ENCODE data around the gene DCUN1D1.
"Not testable (repeated sequence)": the region's sequence is repeated elsewhere in the genome, so short reads cannot be mapped to it uniquely, and the experiment has no call there.

Gene DCUN1D1

GRCh38 chr3:183006396-183007002 lies 26.2 kb upstream of the DCUN1D1 start:
- H3K4me2 ChIP-seq, result no peak overlapping the region
- TF ChIP-seq Cebpa-rat (IDR thresholded peaks at IDR 0.05), result no peak
- H3K27me3 ChIP-seq, result no peaks in the 10 kb centered on the region

GRCh38 chr3:182999767-183000166 lies 19.4 kb upstream of the DCUN1D1 start:
- no peak overlapping the region for H3K9ac ChIP-seq
- H3K4me3 ChIP-seq, result no peak overlapping the region
- TF ChIP-seq Cebpa-rat (IDR thresholded peaks at IDR 0.05), result no peak
- no peaks in the 10 kb centered on the region for H3K4me1 ChIP-seq
- H3K36me3 ChIP-seq, result no peaks in the 10 kb centered on the region
- H4K20me1 ChIP-seq, result no peaks in the 10 kb centered on the region
- H3K4me2 ChIP-seq, result no peak overlapping the region
- peaks cover 9% of the 10 kb centered on the region for H3K9me3 ChIP-seq
- H3K27ac ChIP-seq, result no peak overlapping the region
- H3K27me3 ChIP-seq, result no peaks in the 10 kb centered on the region

More at GRCh38 chr3:183006396-183007002, 26.2 kb upstream of the DCUN1D1 start:
- H3K36me3 ChIP-seq, result no peaks in the 10 kb centered on the region
- H3K9me3 ChIP-seq, result no peaks in the 10 kb centered on the region
- H3K4me1 ChIP-seq, result no peaks in the 10 kb centered on the region
- no peak overlapping the region for H3K4me3 ChIP-seq
- H3K27ac ChIP-seq, result no peak overlapping the region
- H3K9ac ChIP-seq, result no peak overlapping the region
- no peaks in the 10 kb centered on the region for H4K20me1 ChIP-seq

DNA sequence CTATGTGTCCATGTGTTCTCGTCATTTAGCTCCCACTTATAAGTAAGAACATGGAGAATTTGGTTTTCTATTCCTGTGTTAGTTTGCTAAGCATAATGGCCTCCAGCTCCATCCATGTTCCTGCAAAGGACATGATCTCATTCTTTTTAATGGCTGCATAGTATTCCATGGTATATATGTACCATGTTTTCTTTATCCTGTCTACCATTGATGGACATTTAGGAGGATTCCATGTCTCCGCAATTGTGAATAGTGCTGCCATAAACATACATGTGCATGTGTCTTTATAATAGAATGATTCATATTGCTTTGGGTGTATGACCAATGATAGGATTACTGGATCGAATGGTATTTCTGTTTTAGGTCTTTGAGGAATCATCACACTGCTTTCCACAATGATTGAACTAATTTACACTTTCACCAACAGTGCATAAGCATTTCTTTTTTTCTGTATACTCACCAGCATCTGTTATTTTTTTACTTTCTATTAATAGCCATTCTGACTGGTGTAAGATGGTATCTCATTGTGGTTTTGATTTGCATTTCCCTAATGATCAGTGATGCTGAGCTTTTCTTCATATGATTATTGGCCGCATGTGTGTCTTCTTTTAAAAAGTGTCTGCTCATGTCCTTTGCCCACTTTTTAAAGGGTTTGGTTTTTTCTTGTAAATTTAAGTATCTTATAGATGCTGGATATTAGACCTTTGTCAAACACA lies 13.3 kb upstream of the DCUN1D1 start:
- H3K9ac ChIP-seq, H3K4me3 ChIP-seq, H4K20me1 ChIP-seq, H3K27ac ChIP-seq, H3K4me1 ChIP-seq, H3K27me3 ChIP-seq, H3K36me3 ChIP-seq: not testable (repeated sequence)
- Histone ChIP-seq H3K4me2 (peak overlapping the region; percentile 25), H3K9me3 (peaks cover 20% of the 10 kb centered on the region)

- Histone ChIP-seq H4K20me1 (no peaks in the 10 kb centered on the region), H3K9me3 (peaks cover 9% of the 10 kb centered on the region), H3K9ac (no peak overlapping the region), H3K36me3 (no peaks in the 10 kb centered on the region), H3K4me2 (no peak overlapping the region), H3K27me3 (no peaks in the 10 kb centered on the region), H3K4me3 (no peak overlapping the region), H3K4me1 (peaks cover 8% of the 10 kb centered on the region), H3K27ac (no peak overlapping the region)
- TF ChIP-seq Cebpa-rat (IDR thresholded peaks at IDR 0.05), result no peak
These were observed 9.2 kb upstream of the DCUN1D1 start for GRCh38 chr3:182989566-182989965.

GRCh38 chr3:182986021-182986420 lies 5.7 kb upstream of the DCUN1D1 start:
- H3K9me3 ChIP-seq, result no peaks in the 10 kb centered on the region
- peaks cover 7% of the 10 kb centered on the region for H3K4me1 ChIP-seq
- no peak overlapping the region for H3K9ac ChIP-seq
- no peak overlapping the region for H3K4me2 ChIP-seq
- no peak overlapping the region for H3K27ac ChIP-seq
- no peak overlapping the region for H3K4me3 ChIP-seq
- H3K27me3 ChIP-seq, result no peaks in the 10 kb centered on the region
- no peaks in the 10 kb centered on the region for H4K20me1 ChIP-seq
- no peak for TF ChIP-seq Cebpa-rat (IDR thresholded peaks at IDR 0.05)
- no peaks in the 10 kb centered on the region for H3K36me3 ChIP-seq

DNA sequence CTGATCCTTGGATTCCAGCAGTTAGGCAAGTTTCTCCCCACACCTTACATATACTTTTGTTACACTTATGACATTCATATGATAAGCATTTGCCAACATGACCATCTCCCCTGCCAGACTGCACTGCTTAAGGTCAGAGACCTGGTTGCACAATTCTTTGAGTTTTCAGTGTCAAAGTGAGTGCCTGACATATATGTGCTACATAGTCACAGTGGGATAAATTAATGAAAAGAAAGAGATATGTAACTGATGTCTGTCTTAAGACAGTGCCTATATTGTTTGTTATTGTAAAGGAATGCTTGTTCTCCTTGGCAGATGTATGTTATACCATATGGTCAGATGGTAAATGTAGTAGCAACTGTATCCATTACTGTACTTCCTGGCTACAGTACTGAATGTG lies 3.5 kb upstream of the DCUN1D1 start:
- H3K27me3 ChIP-seq, result no peaks in the 10 kb centered on the region
- H4K20me1 ChIP-seq, result peaks cover 9% of the 10 kb centered on the region
- no peak overlapping the region for H3K4me3 ChIP-seq
- H3K9ac ChIP-seq, result no peak overlapping the region
- H3K4me1 ChIP-seq, result peaks cover 15% of the 10 kb centered on the region
- no peaks in the 10 kb centered on the region for H3K36me3 ChIP-seq
- TF ChIP-seq Cebpa-rat (IDR thresholded peaks at IDR 0.05), result no peak
- no peak overlapping the region for H3K4me2 ChIP-seq
- H3K27ac ChIP-seq, result no peak overlapping the region
- no peaks in the 10 kb centered on the region for H3K9me3 ChIP-seq

- peak overlapping the region; percentile 92 for H3K9ac ChIP-seq
- H3K27ac ChIP-seq, result peak overlapping the region; percentile 72
- H4K20me1 ChIP-seq, result peaks cover 38% of the 10 kb centered on the region
- no peaks in the 10 kb centered on the region for H3K36me3 ChIP-seq
- H3K4me2 ChIP-seq, result peak overlapping the region; percentile 82
- H3K27me3 ChIP-seq, result no peaks in the 10 kb centered on the region
- no peak for TF ChIP-seq Cebpa-rat (IDR thresholded peaks at IDR 0.05)
- peaks cover 35% of the 10 kb centered on the region for H3K4me1 ChIP-seq
- H3K4me3 ChIP-seq, result peak overlapping the region; percentile 85
- H3K9me3 ChIP-seq, result no peaks in the 10 kb centered on the region
These were observed 671 bp upstream of the DCUN1D1 start for GRCh38 chr3:182981038-182981380.

DNA sequence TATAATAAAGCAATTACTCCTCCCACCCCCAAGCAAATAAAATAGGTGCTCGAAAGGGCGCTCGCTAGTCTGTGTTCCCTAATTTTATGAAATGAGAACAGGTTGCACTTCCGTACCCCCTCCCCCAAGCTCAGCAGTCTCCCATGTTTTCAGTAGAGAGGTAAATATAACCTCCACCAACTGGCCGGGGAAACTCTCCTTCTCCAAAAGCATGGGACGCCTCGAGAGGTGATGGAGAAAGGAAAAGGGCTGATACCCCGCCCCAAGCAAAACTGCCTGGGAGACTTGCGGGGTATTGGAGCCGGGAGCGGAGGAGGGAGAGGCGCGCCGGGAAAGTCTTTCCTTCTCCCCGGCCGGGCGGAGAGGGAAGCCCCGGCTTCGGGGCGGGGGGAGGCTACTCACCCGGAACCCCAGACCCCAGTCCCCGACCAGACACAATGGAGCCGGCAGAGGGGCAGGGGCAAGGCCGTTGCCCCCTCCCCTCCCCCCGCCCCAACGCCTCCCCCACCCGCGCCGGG lies 605 bp downstream of the DCUN1D1 start:
- H3K9me3 ChIP-seq, result no peaks in the 10 kb centered on the region
- H3K4me3 ChIP-seq, result peak overlapping the region; percentile 85
- H3K4me1 ChIP-seq, result peaks cover 43% of the 10 kb centered on the region
- peak overlapping the region; percentile 92 for H3K9ac ChIP-seq
- H3K36me3 ChIP-seq, result no peaks in the 10 kb centered on the region
- no peaks in the 10 kb centered on the region for H3K27me3 ChIP-seq
- peak overlapping the region; percentile 92 for H3K4me2 ChIP-seq
- H3K27ac ChIP-seq, result peak overlapping the region; percentile 90
- H4K20me1 ChIP-seq, result peaks cover 51% of the 10 kb centered on the region
- no peak for TF ChIP-seq Cebpa-rat (IDR thresholded peaks at IDR 0.05)

DNA sequence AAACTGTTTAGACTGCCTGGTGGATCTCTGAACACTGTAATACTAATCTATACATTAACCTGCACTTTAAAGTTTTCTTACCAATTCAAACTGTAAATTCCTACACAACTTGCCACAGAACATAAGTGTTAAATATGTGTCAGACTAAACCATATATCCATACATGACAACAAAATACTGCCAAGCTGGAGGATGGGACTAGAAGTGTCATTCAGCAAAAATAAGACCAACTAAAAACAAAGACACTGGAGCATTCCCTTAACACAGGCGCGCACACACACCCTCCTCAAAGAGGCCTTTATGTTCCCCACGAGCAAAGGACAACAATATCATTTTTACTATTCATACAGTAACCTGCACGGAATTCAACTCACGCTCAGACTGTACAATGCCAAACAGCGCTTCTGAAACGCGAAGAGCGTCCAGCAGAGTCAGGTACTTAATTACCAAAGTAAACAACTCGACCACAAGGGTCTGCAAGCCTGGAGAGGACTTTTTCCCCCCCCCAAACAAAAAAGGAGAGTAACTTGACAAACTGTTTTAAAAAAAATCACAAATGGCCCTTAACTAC lies 1.1 kb downstream of the DCUN1D1 start:
- TF ChIP-seq Cebpa-rat (IDR thresholded peaks at IDR 0.05), result no peak
- peak overlapping the region; percentile 90 for H3K27ac ChIP-seq
- H3K27me3 ChIP-seq, result no peaks in the 10 kb centered on the region
- peak overlapping the region; percentile 85 for H3K4me3 ChIP-seq
- H3K4me2 ChIP-seq, result peak overlapping the region; percentile 92
- H3K9ac ChIP-seq, result peak overlapping the region; percentile 92
- H3K36me3 ChIP-seq, result no peaks in the 10 kb centered on the region
- peaks cover 43% of the 10 kb centered on the region for H3K4me1 ChIP-seq
- H4K20me1 ChIP-seq, result peaks cover 55% of the 10 kb centered on the region
- no peaks in the 10 kb centered on the region for H3K9me3 ChIP-seq

GRCh38 chr3:182978387-182978786 lies 2.0 kb downstream of the DCUN1D1 start:
- H3K27me3 ChIP-seq, result no peaks in the 10 kb centered on the region

More at GRCh38 chr3:182978387-182978786, 2.0 kb downstream of the DCUN1D1 start:
- Histone ChIP-seq H3K9me3 (no peaks in the 10 kb centered on the region), H3K4me3 (peak overlapping the region; percentile 85), H3K27ac (no peak overlapping the region), H4K20me1 (peaks cover 62% of the 10 kb centered on the region), H3K4me1 (peaks cover 43% of the 10 kb centered on the region), H3K36me3 (0 out of 2 replicates have a peak, but pooled peaks cover 2% of the 10 kb centered on the region), H3K4me2 (peak overlapping the region; percentile 92), H3K9ac (peak overlapping the region; percentile 92)
- TF ChIP-seq Cebpa-rat (IDR thresholded peaks at IDR 0.05), result no peak

Measured in BLaER1 (cell line).